ENCODE measurements around the gene TMEM225B.

GRCh38 chr7:99624484-99624883, 26.4 kb downstream of the TMEM225B start:
- TF ChIP-seq, protein P1, sequence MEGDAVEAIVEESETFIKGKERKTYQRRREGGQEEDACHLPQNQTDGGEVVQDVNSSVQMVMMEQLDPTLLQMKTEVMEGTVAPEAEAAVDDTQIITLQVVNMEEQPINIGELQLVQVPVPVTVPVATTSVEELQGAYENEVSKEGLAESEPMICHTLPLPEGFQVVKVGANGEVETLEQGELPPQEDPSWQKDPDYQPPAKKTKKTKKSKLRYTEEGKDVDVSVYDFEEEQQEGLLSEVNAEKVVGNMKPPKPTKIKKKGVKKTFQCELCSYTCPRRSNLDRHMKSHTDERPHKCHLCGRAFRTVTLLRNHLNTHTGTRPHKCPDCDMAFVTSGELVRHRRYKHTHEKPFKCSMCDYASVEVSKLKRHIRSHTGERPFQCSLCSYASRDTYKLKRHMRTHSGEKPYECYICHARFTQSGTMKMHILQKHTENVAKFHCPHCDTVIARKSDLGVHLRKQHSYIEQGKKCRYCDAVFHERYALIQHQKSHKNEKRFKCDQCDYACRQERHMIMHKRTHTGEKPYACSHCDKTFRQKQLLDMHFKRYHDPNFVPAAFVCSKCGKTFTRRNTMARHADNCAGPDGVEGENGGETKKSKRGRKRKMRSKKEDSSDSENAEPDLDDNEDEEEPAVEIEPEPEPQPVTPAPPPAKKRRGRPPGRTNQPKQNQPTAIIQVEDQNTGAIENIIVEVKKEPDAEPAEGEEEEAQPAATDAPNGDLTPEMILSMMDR (IDR thresholded peaks at IDR 0.05), result no peak
- no peak for TF ChIP-seq POLR2A (IDR thresholded peaks at IDR 0.05)
- no peak for TF ChIP-seq POLR2AphosphoS5 (IDR thresholded peaks at IDR 0.05)
